HUES6 (cell line): ENCODE measurements around the gene CEP250.

ENCODE experiments used
- H3K27ac ChIP-seq: 2 replicates; pipeline ENCODE4 v1.7.0; 2013; ENCODE audit warnings: low read depth, mild to moderate bottlenecking, low read length, inconsistent platforms
- H3K27me3 ChIP-seq: 2 replicates; pipeline ENCODE4 v1.6.1; 2013; ENCODE audit warnings: low read length; ENCODE audit not compliant: control insufficient read depth, insufficient read depth
- H3K36me3 ChIP-seq: 2 replicates; pipeline ENCODE4 v1.6.1; 2013; ENCODE audit warnings: low read length; ENCODE audit not compliant: control insufficient read depth, insufficient read depth
- H3K4me1 ChIP-seq: 2 replicates; pipeline ENCODE4 v1.6.1; 2013; ENCODE audit warnings: low read length; ENCODE audit not compliant: control insufficient read depth, insufficient read depth
- H3K4me3 ChIP-seq: 2 replicates; pipeline ENCODE4 v1.5.1; 2013; ENCODE audit warnings: low read depth, low read length
- H3K9ac ChIP-seq: one replicate; pipeline ENCODE4 v1.6.1; 2013; ENCODE audit warnings: mild to moderate bottlenecking, low read length
- H3K9me3 ChIP-seq: 2 replicates; pipeline ENCODE4 v1.6.1; 2013; ENCODE audit warnings: low read depth, low read length; ENCODE audit not compliant: control insufficient read depth, insufficient read depth

Gene CEP250

GRCh38 chr20:35492352-35492751 is 37.0 kb downstream of the CEP250 start:
- Histone ChIP-seq H3K27me3 (no peaks in the 10 kb centered on the region), H3K27ac (no peak overlapping the region), H3K4me1 (no peaks in the 10 kb centered on the region), H3K4me3 (no peak overlapping the region), H3K9ac (no peak overlapping the region), H3K36me3 (peaks cover 76% of the 10 kb centered on the region), H3K9me3 (no peaks in the 10 kb centered on the region)

- Histone ChIP-seq H3K27me3 (no peaks in the 10 kb centered on the region), H3K9me3 (no peaks in the 10 kb centered on the region), H3K4me1 (no peaks in the 10 kb centered on the region), H3K36me3 (peaks cover 95% of the 10 kb centered on the region), H3K9ac (no peak overlapping the region), H3K27ac (no peak overlapping the region), H3K4me3 (no peak overlapping the region)
Measured at GRCh38 chr20:35496481-35496880, 41.1 kb downstream of the CEP250 start.

- Histone ChIP-seq H3K4me1 (no peaks in the 10 kb centered on the region), H3K36me3 (peaks cover 96% of the 10 kb centered on the region), H3K4me3 (no peak overlapping the region), H3K27ac (no peak overlapping the region), H3K9ac (no peak overlapping the region), H3K9me3 (no peaks in the 10 kb centered on the region), H3K27me3 (no peaks in the 10 kb centered on the region)
Measured at GRCh38 chr20:35497320-35497719, 41.9 kb downstream of the CEP250 start.

- no peaks in the 10 kb centered on the region for H3K4me1 ChIP-seq
- no peaks in the 10 kb centered on the region for H3K27me3 ChIP-seq
- H3K9ac ChIP-seq = no peak overlapping the region
- H3K9me3 ChIP-seq = no peaks in the 10 kb centered on the region
- H3K4me3 ChIP-seq = no peak overlapping the region
- peaks cover 96% of the 10 kb centered on the region for H3K36me3 ChIP-seq
- H3K27ac ChIP-seq = no peak overlapping the region
Measured at GRCh38 chr20:35497780-35498189, 42.4 kb downstream of the CEP250 start.

GRCh38 chr20:35499271-35499670 is 43.9 kb downstream of the CEP250 start:
- no peak overlapping the region for H3K9ac ChIP-seq
- H3K36me3 ChIP-seq = peaks cover 96% of the 10 kb centered on the region
- H3K27me3 ChIP-seq = no peaks in the 10 kb centered on the region
- no peaks in the 10 kb centered on the region for H3K4me1 ChIP-seq
- no peak overlapping the region for H3K4me3 ChIP-seq
- no peak overlapping the region for H3K27ac ChIP-seq
- no peaks in the 10 kb centered on the region for H3K9me3 ChIP-seq

GRCh38 chr20:35502352-35502751 is 47.0 kb downstream of the CEP250 start:
- Histone ChIP-seq H3K36me3 (peaks cover 95% of the 10 kb centered on the region), H3K4me1 (no peaks in the 10 kb centered on the region), H3K27ac (no peak overlapping the region), H3K27me3 (no peaks in the 10 kb centered on the region), H3K9me3 (no peaks in the 10 kb centered on the region), H3K4me3 (no peak overlapping the region), H3K9ac (no peak overlapping the region)

- Histone ChIP-seq H3K4me1 (no peaks in the 10 kb centered on the region), H3K4me3 (no peak overlapping the region), H3K27me3 (no peaks in the 10 kb centered on the region), H3K9me3 (no peaks in the 10 kb centered on the region), H3K27ac (no peak overlapping the region), H3K9ac (no peak overlapping the region), H3K36me3 (peaks cover 95% of the 10 kb centered on the region)
Measured at GRCh38 chr20:35503281-35503680, 47.9 kb downstream of the CEP250 start.

- Histone ChIP-seq H3K4me1 (no peaks in the 10 kb centered on the region), H3K9me3 (no peaks in the 10 kb centered on the region), H3K9ac (no peak overlapping the region), H3K36me3 (peaks cover 95% of the 10 kb centered on the region), H3K27me3 (no peaks in the 10 kb centered on the region), H3K27ac (no peak overlapping the region), H3K4me3 (no peak overlapping the region)
Measured at GRCh38 chr20:35503841-35504561, 48.6 kb downstream of the CEP250 start.

GRCh38 chr20:35504751-35505150 is 49.4 kb downstream of the CEP250 start:
- no peaks in the 10 kb centered on the region for H3K4me1 ChIP-seq
- H3K9me3 ChIP-seq = no peaks in the 10 kb centered on the region
- no peak overlapping the region for H3K9ac ChIP-seq
- no peaks in the 10 kb centered on the region for H3K27me3 ChIP-seq
- H3K4me3 ChIP-seq = no peak overlapping the region
- H3K27ac ChIP-seq = no peak overlapping the region
- peaks cover 95% of the 10 kb centered on the region for H3K36me3 ChIP-seq

GRCh38 chr20:35506179-35506578 is 50.8 kb downstream of the CEP250 start:
- H3K4me3 ChIP-seq = no peak overlapping the region
- peaks cover 96% of the 10 kb centered on the region for H3K36me3 ChIP-seq
- no peak overlapping the region for H3K27ac ChIP-seq
- no peaks in the 10 kb centered on the region for H3K27me3 ChIP-seq
- H3K9ac ChIP-seq = no peak overlapping the region
- H3K9me3 ChIP-seq = no peaks in the 10 kb centered on the region
- H3K4me1 ChIP-seq = no peaks in the 10 kb centered on the region

GRCh38 chr20:35506872-35507638 is 51.7 kb downstream of the CEP250 start:
- H3K36me3 ChIP-seq = peaks cover 97% of the 10 kb centered on the region
- H3K9ac ChIP-seq = no peak overlapping the region
- no peak overlapping the region for H3K27ac ChIP-seq
- no peaks in the 10 kb centered on the region for H3K4me1 ChIP-seq
- no peaks in the 10 kb centered on the region for H3K9me3 ChIP-seq
- H3K27me3 ChIP-seq = no peaks in the 10 kb centered on the region
- no peak overlapping the region for H3K4me3 ChIP-seq
